SH-SY5Y (cell line): ENCODE results near the gene LMO7.

Experiments
- GATA2 ChIP-seq: IDR thresholded peaks from 2 replicates; pipeline ENCODE4 v1.6.1; 2011; ENCODE audit warnings: mild to moderate bottlenecking, low read depth, low read length
- GATA3 ChIP-seq: IDR thresholded peaks from 2 replicates; pipeline ENCODE4 v1.6.1; 2011; ENCODE audit warnings: low read depth, mild to moderate bottlenecking, low read length, moderate library complexity

DNA sequence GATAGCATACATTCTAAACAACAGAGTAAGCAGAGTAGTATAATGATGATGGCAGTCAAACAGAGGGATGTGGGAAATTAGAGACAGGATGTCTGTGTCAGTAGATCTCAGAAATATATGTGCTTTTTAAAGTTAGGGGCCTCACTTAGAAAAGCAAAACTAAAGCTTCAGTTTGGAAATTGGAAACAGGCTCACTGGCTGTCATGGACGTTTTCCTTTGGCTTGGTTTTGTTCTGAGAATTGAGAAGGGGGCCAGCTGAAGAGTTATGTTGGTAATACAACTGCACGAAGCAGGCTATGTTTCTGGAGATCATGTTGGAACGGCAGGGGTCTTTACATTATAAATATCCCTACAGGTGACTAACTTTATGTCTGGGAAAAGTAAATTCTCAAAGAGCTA is 261.3 kb downstream of the LMO7 start:
- TF ChIP-seq GATA2 (no peak), GATA3 (no peak)
